ENCODE data around the gene PROZ. TPM values are rescaled to one million over a fixed set of nuclear protein-coding genes. Genes with fewer than 3 reads are reported as not detected.

PROZ gene
- total and polyA plus RNA-seq, 2 of the 13 experiments (the other 11 are each of a cell fraction or from before 2014, with no cell fraction given), result 5.6 to 22.5 TPM

- Histone ChIP-seq H3K9me3 (ENCODE audit: low read length) (no peaks in the 10 kb centered on the region), H3K9ac (ENCODE audit: insufficient read depth, low read depth, low read length) (no peak overlapping the region), H3K4me2 (ENCODE audit: low read depth, low read length) (no peak overlapping the region), H3K4me1 (ENCODE audit: insufficient read depth, low read length) (peaks cover 54% of the 10 kb centered on the region), H3K27me3 (ENCODE audit: control insufficient read depth in 1 of 2, insufficient read depth in 2 of 2, low read length in 2 of 2) (no peaks in the 10 kb centered on the region), H3K4me3 (replicated peaks in 1 of 3; ENCODE audit: insufficient read depth in 1 of 3, low read depth in 2 of 3, low read length in 3 of 3) (no peak overlapping the region), H2AFZ (ENCODE audit: low read length) (no peak overlapping the region), H3K27ac (ENCODE audit: extremely low read length, insufficient read depth, low read length) (no peak overlapping the region), H3K36me3 (replicated peaks in 1 of 2; ENCODE audit: control insufficient read depth in 1 of 2, insufficient read depth in 2 of 2, low read length in 2 of 2) (peaks cover 6 to 29% of the 10 kb centered on the region in 2 experiments; a peak in 4 of 5 replicates), H3K79me2 (ENCODE audit: insufficient read depth, low read length) (peaks cover 89% of the 10 kb centered on the region), H4K20me1 (ENCODE audit: insufficient read depth, low read length) (peaks cover 10% of the 10 kb centered on the region)
- no peak for DNase-seq (ENCODE audit: low spot score)
- 91% methylated on average over 3 of the region's 5 CpGs for WGBS (ENCODE audit: low lambda C conversion rate)
- ChIA-PET POLR2A (no interaction called here), CTCF (ENCODE audit: low intra/inter-chr PET ratio, low total read pairs) (no interaction called here)
- intact Hi-C loops (cut with micrococcal nuclease; ENCODE audit: unreplicated experiment), result no loop called here
- TF ChIP-seq NCOA5 (CRISPR knock-in tag; IDR thresholded peaks at IDR 0.05) (no peak), ZNF512B (CRISPR knock-in tag; IDR thresholded peaks at IDR 0.05; ENCODE audit: borderline replicate concordance) (no peak), ZFP41 (CRISPR knock-in tag; IDR thresholded peaks at IDR 0.05; ENCODE audit: borderline replicate concordance) (no peak), MAFG (CRISPR knock-in tag; IDR thresholded peaks at IDR 0.05) (no peak), POLR2G (IDR thresholded peaks at IDR 0.05; ENCODE audit: low read depth, low read length) (0 out of 2 replicates have a peak, but pooled peaks have one; percentile 25)
- TF ChIP-seq, protein P1, sequence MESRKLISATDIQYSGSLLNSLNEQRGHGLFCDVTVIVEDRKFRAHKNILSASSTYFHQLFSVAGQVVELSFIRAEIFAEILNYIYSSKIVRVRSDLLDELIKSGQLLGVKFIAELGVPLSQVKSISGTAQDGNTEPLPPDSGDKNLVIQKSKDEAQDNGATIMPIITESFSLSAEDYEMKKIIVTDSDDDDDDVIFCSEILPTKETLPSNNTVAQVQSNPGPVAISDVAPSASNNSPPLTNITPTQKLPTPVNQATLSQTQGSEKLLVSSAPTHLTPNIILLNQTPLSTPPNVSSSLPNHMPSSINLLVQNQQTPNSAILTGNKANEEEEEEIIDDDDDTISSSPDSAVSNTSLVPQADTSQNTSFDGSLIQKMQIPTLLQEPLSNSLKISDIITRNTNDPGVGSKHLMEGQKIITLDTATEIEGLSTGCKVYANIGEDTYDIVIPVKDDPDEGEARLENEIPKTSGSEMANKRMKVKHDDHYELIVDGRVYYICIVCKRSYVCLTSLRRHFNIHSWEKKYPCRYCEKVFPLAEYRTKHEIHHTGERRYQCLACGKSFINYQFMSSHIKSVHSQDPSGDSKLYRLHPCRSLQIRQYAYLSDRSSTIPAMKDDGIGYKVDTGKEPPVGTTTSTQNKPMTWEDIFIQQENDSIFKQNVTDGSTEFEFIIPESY (CRISPR knock-in tag; IDR thresholded peaks at IDR 0.05), result no peak
- in situ Hi-C loops (cut with HindIII; ENCODE audit: extremely low pct_ligation_motif_present, low pct_unique_long_range_greater_than_20kb), result no loop called here
- no peak for FAIRE-seq
- BruUV-seq (replicated peaks), result no TSS peak
- no peak for ATAC-seq
Observed at GRCh38 chr13:113204378-113204734, 45.9 kb downstream of the PROZ start.

Measured in HepG2 (cell line).